ENCODE measurements around the gene ZNF276.

GRCh38 chr16:89709166-89709565, 12.2 kb upstream of the ZNF276 start:
- TF ChIP-seq, protein P1, sequence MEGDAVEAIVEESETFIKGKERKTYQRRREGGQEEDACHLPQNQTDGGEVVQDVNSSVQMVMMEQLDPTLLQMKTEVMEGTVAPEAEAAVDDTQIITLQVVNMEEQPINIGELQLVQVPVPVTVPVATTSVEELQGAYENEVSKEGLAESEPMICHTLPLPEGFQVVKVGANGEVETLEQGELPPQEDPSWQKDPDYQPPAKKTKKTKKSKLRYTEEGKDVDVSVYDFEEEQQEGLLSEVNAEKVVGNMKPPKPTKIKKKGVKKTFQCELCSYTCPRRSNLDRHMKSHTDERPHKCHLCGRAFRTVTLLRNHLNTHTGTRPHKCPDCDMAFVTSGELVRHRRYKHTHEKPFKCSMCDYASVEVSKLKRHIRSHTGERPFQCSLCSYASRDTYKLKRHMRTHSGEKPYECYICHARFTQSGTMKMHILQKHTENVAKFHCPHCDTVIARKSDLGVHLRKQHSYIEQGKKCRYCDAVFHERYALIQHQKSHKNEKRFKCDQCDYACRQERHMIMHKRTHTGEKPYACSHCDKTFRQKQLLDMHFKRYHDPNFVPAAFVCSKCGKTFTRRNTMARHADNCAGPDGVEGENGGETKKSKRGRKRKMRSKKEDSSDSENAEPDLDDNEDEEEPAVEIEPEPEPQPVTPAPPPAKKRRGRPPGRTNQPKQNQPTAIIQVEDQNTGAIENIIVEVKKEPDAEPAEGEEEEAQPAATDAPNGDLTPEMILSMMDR (conservative IDR thresholded peaks at IDR 0.05; ENCODE audit: low read depth, low read length), result no peak
- no peak for TF ChIP-seq EZH2 (IDR thresholded peaks at IDR 0.05; ENCODE audit: borderline replicate concordance, low read depth, low read length, poor library complexity, severe bottlenecking)
